C4-2B (cell line): ENCODE data around the gene PRPSAP1.
A peak's percentile ranks its signal among the peaks of the same experiment; 100 is the strongest.
"Not testable (repeated sequence)": the region's sequence is repeated elsewhere in the genome, so short reads cannot be mapped to it uniquely, and the experiment has no call there.

Experiments
- H3K27ac ChIP-seq: fragments of 450-650 bp; 2 replicates; pipeline ENCODE4 v1.5.1; 2017
- ZFX ChIP-seq: fragments of 450-650 bp; IDR thresholded peaks from 2 replicates; pipeline ENCODE4 v1.6.1; 2017
- TF ChIP-seq, protein P1 (sequence below): fragments of 450-650 bp; conservative IDR thresholded peaks from 2 replicates; pipeline ENCODE4 v1.5.1; 2017; ENCODE audit warnings: mild to moderate bottlenecking

PRPSAP1 gene

DNA sequence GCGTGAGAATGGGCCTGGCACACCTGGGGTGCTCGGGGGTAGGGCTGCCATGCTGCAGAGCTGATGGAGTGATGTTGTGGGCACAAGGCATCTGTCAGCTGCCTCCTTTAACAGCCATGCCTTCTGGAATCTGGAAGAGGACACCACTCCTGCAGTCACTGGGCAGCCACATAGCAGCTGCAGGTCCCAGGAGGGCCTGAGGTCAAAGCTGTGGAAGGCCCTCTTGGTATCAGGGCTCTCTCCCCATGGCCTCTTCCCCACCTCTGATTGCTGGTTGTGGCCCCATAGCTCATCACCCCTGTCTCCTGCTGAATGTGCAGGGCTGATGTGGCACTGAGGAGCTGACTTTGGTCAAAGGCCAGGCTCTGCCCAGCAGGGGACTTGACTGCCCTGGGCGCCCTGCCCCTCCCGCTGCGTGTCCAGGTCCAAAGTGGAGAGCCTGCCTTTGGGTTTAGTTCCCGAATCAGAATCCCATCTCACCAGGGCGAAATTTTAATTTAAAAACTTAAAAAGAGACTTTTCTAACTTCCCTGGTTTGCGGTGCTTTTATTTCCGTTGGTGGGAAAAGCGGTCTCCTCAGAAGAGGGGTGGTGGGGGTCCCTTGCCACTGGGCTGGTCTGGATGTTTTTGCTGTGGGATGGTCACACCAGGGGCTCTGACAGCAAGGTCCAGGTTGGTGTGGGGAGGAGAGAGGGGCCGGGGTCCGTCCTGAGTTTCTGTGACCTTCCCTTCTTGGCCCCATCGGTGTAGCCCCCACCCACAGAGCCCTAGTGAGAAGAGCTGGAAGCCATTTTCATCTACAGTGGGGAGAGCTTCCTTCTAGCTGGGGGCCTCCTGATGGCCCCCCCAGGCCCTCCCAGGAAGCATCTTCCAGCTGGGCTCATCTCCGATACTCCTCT is 82.7 kb downstream of the PRPSAP1 start:
- no peak overlapping the region for H3K27ac ChIP-seq
- TF ChIP-seq, protein P1, sequence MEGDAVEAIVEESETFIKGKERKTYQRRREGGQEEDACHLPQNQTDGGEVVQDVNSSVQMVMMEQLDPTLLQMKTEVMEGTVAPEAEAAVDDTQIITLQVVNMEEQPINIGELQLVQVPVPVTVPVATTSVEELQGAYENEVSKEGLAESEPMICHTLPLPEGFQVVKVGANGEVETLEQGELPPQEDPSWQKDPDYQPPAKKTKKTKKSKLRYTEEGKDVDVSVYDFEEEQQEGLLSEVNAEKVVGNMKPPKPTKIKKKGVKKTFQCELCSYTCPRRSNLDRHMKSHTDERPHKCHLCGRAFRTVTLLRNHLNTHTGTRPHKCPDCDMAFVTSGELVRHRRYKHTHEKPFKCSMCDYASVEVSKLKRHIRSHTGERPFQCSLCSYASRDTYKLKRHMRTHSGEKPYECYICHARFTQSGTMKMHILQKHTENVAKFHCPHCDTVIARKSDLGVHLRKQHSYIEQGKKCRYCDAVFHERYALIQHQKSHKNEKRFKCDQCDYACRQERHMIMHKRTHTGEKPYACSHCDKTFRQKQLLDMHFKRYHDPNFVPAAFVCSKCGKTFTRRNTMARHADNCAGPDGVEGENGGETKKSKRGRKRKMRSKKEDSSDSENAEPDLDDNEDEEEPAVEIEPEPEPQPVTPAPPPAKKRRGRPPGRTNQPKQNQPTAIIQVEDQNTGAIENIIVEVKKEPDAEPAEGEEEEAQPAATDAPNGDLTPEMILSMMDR: no peak
- no peak for TF ChIP-seq ZFX

DNA sequence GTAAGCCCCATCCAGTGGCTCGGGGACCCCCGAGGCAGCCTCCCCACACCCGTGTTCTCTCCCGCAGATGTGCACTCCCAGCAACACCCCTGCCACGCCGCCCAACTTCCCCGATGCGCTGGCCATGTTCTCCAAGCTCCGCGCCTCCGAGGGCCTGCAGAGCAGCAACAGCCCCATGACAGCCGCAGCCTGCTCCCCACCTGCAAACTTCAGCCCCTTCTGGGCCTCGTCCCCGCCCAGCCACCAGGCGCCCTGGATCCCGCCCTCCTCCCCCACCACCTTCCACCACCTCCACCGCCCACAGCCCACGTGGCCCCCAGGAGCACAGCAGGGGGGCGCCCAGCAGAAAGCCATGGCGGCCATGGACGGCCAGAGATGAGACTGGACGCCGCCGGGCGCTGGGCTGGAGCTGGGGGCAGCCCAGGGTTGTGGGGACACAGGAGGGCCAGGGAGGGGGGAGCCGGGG is 83.6 kb downstream of the PRPSAP1 start:
- H3K27ac ChIP-seq: no peak overlapping the region
- TF ChIP-seq, protein P1: no peak
- TF ChIP-seq ZFX: no peak

DNA sequence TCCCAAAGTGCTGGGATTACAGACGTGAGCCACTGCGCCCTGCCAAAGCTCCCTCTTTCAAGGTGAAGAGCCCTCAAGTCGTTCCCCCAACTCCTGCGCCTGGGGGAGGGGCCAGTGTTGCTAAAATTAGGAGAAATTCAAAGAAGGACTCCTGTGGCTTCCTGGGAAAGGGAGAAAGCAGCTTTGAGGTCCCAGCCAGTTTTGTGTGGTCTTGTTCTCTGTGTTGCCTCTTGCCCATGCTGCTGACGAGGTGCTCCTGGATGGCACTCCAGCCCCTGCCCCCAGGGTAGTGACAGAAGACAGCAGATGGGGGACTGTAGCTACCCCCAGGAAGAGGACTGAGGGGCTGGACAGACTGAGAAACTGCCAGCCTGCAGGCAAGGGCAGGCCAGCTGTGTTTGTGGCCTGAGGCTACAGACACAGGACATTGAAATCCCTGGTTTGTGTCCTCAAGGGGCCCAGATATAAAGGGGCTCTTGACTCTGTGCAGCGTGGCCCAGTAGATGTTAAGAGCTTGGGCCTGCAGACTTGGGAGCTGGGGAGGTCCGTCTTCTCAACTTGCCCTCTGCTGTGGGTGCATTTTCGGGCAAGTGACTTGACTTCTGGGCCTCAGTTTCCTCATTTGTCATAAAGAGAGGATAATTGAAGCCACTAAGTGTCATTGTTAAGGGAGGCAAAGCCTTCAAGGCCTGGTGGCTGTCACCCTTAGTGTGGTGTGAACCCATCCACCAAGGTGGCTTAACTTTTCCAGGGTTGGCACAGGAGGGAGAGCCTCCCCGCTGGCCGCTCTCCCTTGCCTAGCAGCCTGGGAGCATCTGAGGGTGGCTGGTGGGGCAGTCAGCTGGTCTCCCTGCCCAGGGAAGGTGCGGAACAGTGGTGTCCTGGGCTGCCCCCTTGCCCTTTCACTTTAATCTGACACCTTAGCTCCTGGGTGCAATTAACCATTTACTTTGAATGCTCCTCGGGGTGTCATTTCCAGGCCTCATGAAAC is 84.4 kb downstream of the PRPSAP1 start:
- no peak overlapping the region for H3K27ac ChIP-seq
- no peak for TF ChIP-seq ZFX
- TF ChIP-seq, protein P1: no peak

DNA sequence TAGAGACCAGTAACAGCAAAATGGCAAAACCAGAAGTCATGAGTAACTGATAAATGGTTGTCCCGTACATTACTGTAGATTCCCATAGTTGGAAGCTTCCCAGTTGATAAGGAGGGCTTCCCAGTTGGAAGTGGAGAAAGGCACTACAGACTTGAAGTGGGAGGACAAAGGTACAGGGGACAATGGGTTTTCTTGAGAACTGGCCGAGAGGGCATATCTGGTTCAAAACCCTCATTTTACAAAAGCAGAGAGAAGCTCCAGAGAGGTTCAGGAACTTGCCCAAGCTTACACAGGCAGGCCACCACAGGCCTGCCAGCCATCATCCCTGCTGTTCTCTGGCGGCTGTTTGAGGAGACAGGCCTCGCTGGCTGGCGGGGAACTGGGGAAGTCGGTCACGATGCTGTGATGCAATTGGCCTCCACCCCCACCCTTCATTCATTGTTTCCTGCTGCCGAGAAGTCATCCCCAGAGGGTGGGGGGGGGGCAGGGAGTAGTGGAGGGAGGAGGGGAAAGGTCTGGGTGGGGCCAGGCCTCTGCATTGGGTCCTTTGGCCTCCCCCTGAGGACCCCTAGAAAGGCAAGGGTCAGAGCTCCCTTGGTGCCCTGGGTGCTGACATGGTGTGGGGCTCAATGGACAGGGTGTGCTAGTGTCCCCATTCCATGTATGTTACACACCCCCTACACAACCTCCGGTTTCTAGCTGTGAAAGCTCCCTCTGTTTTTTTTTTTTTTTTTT is 85.5 kb downstream of the PRPSAP1 start:
- no peak overlapping the region for H3K27ac ChIP-seq
- TF ChIP-seq, protein P1: no peak
- TF ChIP-seq ZFX: no peak

DNA sequence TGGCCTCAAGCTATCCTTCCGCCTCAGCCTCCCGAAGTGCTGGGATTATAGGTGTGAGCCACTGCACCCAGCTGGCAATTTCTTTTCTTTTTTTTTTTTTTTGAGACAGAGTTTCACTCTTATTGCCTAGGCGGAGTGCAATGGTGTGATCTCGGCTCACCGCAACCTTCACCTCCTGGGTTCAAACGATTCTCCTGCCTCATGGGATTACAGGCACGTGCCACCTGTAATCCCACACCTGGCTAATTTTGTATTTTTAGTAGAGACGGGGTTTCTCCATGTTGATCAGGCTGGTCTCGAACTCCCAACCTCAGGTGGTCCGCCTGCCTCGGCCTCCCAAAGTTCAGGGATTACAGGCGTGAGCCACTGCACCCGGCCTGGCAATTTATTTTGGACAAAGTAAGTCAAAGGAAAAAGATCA is 86.1 kb downstream of the PRPSAP1 start:
- H3K27ac ChIP-seq: not testable (repeated sequence)

DNA sequence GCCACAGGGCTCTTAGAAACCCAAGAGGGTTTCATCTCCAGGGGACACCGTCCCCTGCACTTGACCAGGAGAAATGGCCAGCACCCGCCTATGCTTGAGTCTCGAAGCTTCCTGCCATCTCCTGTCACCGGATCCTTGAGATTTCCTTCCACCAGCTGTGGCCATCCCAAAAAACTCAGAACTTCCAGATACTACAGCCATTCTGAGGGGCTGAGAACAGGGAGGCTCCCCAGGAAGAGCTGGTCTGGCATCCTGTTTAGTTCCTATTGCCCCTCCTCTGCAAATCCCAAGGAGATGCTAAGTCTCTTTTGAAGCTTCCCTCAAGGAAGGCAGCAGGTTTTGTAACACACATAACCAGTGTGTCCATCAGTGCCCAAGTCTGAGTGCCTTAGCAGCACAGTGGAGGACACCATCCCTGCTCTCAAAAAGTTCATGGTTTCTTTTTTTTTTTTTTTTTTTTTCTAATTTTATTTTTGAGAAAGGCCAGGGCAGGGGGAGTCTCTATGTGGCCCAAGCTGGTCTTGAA is 86.6 kb downstream of the PRPSAP1 start:
- H3K27ac ChIP-seq: peak overlapping the region; percentile 82; the same call in 1 of the 2 replicates

More for the DNA sequence above, 86.6 kb downstream of the PRPSAP1 start:
- no peak for TF ChIP-seq ZFX
- TF ChIP-seq, protein P1: no peak
